Measurements from ENCODE around the gene MARVELD1. TPM values are rescaled to one million over a fixed set of nuclear protein-coding genes. Genes with fewer than 3 reads are reported as not detected.
A peak's percentile ranks its signal among the peaks of the same experiment; 100 is the strongest.

MARVELD1 gene
- total and polyA plus RNA-seq, 2 experiments from 2014 or later: 7.3 to 23.7 TPM

- peaks cover 7% of the 10 kb centered on the region for H4K20me1 ChIP-seq (replicated peaks; ENCODE audit: insufficient read depth)
- H3K4me2 ChIP-seq: peak overlapping the region; percentile 85
- peak; percentile 24 for DNase-seq (ENCODE audit: low spot score)
- H3K4me1 ChIP-seq (ENCODE audit: insufficient read depth): peaks cover 25% of the 10 kb centered on the region
- peak overlapping the region; percentile 77 for H3K4me3 Mint-ChIP-seq
- H2AFZ ChIP-seq: peak overlapping the region; percentile 98
- peak overlapping the region; percentile 95 for H3K27ac ChIP-seq (ENCODE audit: low read depth)
- H3K27ac Mint-ChIP-seq: peak overlapping the region; percentile 96
- H3K9me3 Mint-ChIP-seq: no peaks in the 10 kb centered on the region
- no peaks in the 10 kb centered on the region for H3K27me3 ChIP-seq (ENCODE audit: insufficient read depth)
- H3F3A ChIP-seq (replicated peaks; ENCODE audit: low read depth): peaks cover 11% of the 10 kb centered on the region
- no peak for ATAC-seq
- no peaks in the 10 kb centered on the region for H3K36me3 ChIP-seq (ENCODE audit: insufficient read depth)
- peaks cover 8% of the 10 kb centered on the region for H3K27me3 Mint-ChIP-seq (ENCODE audit: insufficient read depth, low read depth, poor library complexity)
- no peaks in the 10 kb centered on the region for H3K9me2 ChIP-seq (ENCODE audit: insufficient read depth)
- peaks cover 18% of the 10 kb centered on the region for H3K79me2 ChIP-seq (replicated peaks; ENCODE audit: insufficient read depth)
- peak overlapping the region; percentile 61 for H3K4me3 ChIP-seq
- TF ChIP-seq EZH2phosphoT487 (IDR thresholded peaks at IDR 0.05; ENCODE audit: unreplicated experiment): no peak
- TF ChIP-seq NANOG (IDR thresholded peaks at IDR 0.05; ENCODE audit: borderline replicate concordance): no peak
- TF ChIP-seq POLR2AphosphoS5 (IDR thresholded peaks at IDR 0.05; ENCODE audit: low read depth): no peak
- H3K4me1 Mint-ChIP-seq: peaks cover 17% of the 10 kb centered on the region
- H3K36me3 Mint-ChIP-seq (ENCODE audit: low read depth): no peaks in the 10 kb centered on the region
These were observed 25.4 kb upstream of the MARVELD1 start for GRCh38 chr10:97687785-97688781.

DNA sequence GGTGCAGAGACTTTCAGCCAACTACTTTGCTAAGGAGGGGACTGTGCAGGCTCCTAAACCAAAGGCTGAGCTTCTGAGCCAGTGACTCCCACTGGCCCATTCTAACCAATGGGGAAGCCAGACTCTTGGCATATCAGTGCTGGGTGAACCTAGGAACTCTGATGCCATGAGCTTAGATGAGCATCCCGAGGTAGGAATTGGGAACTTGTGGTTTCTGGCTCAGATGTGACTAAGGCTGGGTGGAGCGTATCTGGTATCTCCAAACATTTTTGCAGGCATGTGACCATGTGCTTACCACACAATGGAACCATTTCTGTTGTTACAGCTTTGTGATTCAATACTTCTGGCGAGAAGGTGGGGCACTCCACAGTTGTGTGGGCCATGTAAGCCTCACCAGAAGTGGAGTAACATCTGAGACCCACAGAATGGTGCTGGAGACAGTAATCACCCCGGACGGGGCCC, 23.9 kb upstream of the MARVELD1 start:
- TF ChIP-seq STAT1 (IDR thresholded peaks at IDR 0.05; ENCODE audit: unreplicated experiment): no peak
- TF ChIP-seq CREB1 (CRISPR knock-in tag; IDR thresholded peaks at IDR 0.05; ENCODE audit: low read depth): no peak

DNA sequence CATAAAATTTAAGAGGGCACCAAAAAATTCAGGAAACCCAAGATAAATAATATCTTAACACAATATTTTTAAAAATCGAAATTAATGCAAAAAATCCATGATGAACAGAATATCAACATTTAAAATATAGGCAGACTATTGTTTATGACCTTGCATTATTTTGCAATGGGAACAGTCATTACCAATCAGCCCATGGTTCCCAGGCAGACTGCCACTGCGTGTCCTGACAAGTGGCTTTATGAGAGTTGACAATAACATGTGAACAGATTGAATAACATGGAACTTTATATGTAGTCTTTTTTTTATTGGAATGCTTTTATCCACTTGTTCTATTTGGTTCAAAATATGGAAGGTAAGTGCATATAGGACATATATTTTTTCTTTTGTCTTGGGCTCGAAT, 23.4 kb upstream of the MARVELD1 start:
- peaks cover 12% of the 10 kb centered on the region for H3K79me2 ChIP-seq (replicated peaks; ENCODE audit: insufficient read depth)
- Mint-ChIP-seq H3K36me3 (ENCODE audit: low read depth) (no peaks in the 10 kb centered on the region), H3K4me3 (no peak overlapping the region), H3K4me1 (peaks cover 14% of the 10 kb centered on the region), H3K27me3 (ENCODE audit: insufficient read depth, low read depth, poor library complexity) (no peaks in the 10 kb centered on the region), H3K9me3 (no peaks in the 10 kb centered on the region), H3K27ac (no peak overlapping the region)
- H3K27ac ChIP-seq (ENCODE audit: low read depth): no peak overlapping the region
- no peak for DNase-seq (ENCODE audit: low spot score)
- H3K27me3 ChIP-seq (ENCODE audit: insufficient read depth): no peaks in the 10 kb centered on the region
- H3K9me2 ChIP-seq (ENCODE audit: insufficient read depth): no peaks in the 10 kb centered on the region
- H2AFZ ChIP-seq: no peak overlapping the region
- H3K36me3 ChIP-seq (ENCODE audit: insufficient read depth): no peaks in the 10 kb centered on the region
- H3K4me3 ChIP-seq: no peak overlapping the region
- peaks cover 17% of the 10 kb centered on the region for H3K4me1 ChIP-seq (ENCODE audit: insufficient read depth)
- ATAC-seq: no peak
- peaks cover 11% of the 10 kb centered on the region for H3F3A ChIP-seq (replicated peaks; ENCODE audit: low read depth)
- peaks cover 1% of the 10 kb centered on the region; the same call in 1 of the 2 replicates for H4K20me1 ChIP-seq (replicated peaks; ENCODE audit: insufficient read depth)
- no peak overlapping the region for H3K4me2 ChIP-seq
- TF ChIP-seq EZH2 (IDR thresholded peaks at IDR 0.05; ENCODE audit: low read depth, unreplicated experiment) (no peak), ZNF114 (CRISPR knock-in tag; IDR thresholded peaks at IDR 0.05) (no peak), ZNF331 (CRISPR knock-in tag; IDR thresholded peaks at IDR 0.05; ENCODE audit: low read depth) (no peak), ETS1 (IDR thresholded peaks at IDR 0.05) (no peak)
- TF ChIP-seq, protein P1, sequence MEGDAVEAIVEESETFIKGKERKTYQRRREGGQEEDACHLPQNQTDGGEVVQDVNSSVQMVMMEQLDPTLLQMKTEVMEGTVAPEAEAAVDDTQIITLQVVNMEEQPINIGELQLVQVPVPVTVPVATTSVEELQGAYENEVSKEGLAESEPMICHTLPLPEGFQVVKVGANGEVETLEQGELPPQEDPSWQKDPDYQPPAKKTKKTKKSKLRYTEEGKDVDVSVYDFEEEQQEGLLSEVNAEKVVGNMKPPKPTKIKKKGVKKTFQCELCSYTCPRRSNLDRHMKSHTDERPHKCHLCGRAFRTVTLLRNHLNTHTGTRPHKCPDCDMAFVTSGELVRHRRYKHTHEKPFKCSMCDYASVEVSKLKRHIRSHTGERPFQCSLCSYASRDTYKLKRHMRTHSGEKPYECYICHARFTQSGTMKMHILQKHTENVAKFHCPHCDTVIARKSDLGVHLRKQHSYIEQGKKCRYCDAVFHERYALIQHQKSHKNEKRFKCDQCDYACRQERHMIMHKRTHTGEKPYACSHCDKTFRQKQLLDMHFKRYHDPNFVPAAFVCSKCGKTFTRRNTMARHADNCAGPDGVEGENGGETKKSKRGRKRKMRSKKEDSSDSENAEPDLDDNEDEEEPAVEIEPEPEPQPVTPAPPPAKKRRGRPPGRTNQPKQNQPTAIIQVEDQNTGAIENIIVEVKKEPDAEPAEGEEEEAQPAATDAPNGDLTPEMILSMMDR (conservative IDR thresholded peaks at IDR 0.05; ENCODE audit: low read depth in 2 of 2): no peak

More for the DNA sequence above, 23.9 kb upstream of the MARVELD1 start:
- H3K4me3 ChIP-seq: no peak overlapping the region
- H3F3A ChIP-seq (replicated peaks; ENCODE audit: low read depth): peaks cover 11% of the 10 kb centered on the region
- H3K4me2 ChIP-seq: no peak overlapping the region
- peaks cover 20% of the 10 kb centered on the region for H3K4me1 ChIP-seq (ENCODE audit: insufficient read depth)
- Mint-ChIP-seq H3K4me3 (no peak overlapping the region), H3K27ac (no peak overlapping the region), H3K36me3 (ENCODE audit: low read depth) (no peaks in the 10 kb centered on the region), H3K4me1 (peaks cover 17% of the 10 kb centered on the region), H3K27me3 (ENCODE audit: insufficient read depth, low read depth, poor library complexity) (peaks cover 2% of the 10 kb centered on the region), H3K9me3 (no peaks in the 10 kb centered on the region)
- no peaks in the 10 kb centered on the region for H3K9me2 ChIP-seq (ENCODE audit: insufficient read depth)
- peaks cover 3% of the 10 kb centered on the region for H4K20me1 ChIP-seq (replicated peaks; ENCODE audit: insufficient read depth)
- no peaks in the 10 kb centered on the region for H3K36me3 ChIP-seq (ENCODE audit: insufficient read depth)
- no peak overlapping the region for H3K27ac ChIP-seq (ENCODE audit: low read depth)
- ATAC-seq: no peak
- H3K27me3 ChIP-seq (ENCODE audit: insufficient read depth): no peaks in the 10 kb centered on the region
- H3K79me2 ChIP-seq (replicated peaks; ENCODE audit: insufficient read depth): peaks cover 17% of the 10 kb centered on the region
- peak; percentile 30 for DNase-seq (ENCODE audit: low spot score)
- no peak overlapping the region for H2AFZ ChIP-seq
